GM21529 (cell line): ENCODE data around the gene CREM.

Source experiments
- ATAC-seq: cut with Tn5 transposase; IDR thresholded peaks from one replicate; pipeline ENCODE4 v1.9.1; 2021; ENCODE audit not compliant: unreplicated experiment

CREM gene

GRCh38 chr10:35217455-35217854, 90.8 kb downstream of the CREM start:
- ATAC-seq = no peak

GRCh38 chr10:35218339-35218955, 91.8 kb downstream of the CREM start:
- ATAC-seq = peak; percentile 75

GRCh38 chr10:35219292-35219691, 92.6 kb downstream of the CREM start:
- ATAC-seq = no peak

GRCh38 chr10:35219891-35220890, 93.5 kb downstream of the CREM start:
- ATAC-seq = no peak

- ATAC-seq = no peak
Observed at GRCh38 chr10:35223016-35223415, 96.4 kb downstream of the CREM start.

GRCh38 chr10:35224045-35224740, 97.5 kb downstream of the CREM start:
- ATAC-seq = no peak

GRCh38 chr10:35225204-35225603, 98.6 kb downstream of the CREM start:
- no peak for ATAC-seq

GRCh38 chr10:35226507-35226906, 99.9 kb downstream of the CREM start:
- no peak for ATAC-seq

GRCh38 chr10:35228058-35228457, 101.4 kb downstream of the CREM start:
- no peak for ATAC-seq

GRCh38 chr10:35231646-35232045, 105.0 kb downstream of the CREM start:
- no peak for ATAC-seq

GRCh38 chr10:35232527-35232926, 105.9 kb downstream of the CREM start:
- no peak for ATAC-seq

GRCh38 chr10:35234073-35234472, 107.4 kb downstream of the CREM start:
- no peak for ATAC-seq

- no peak for ATAC-seq
Observed at GRCh38 chr10:35236739-35237138, 110.1 kb downstream of the CREM start.

- no peak for ATAC-seq
Observed at GRCh38 chr10:35237766-35238512, 111.3 kb downstream of the CREM start.

- no peak for ATAC-seq
Observed at GRCh38 chr10:35244549-35244948, 117.9 kb downstream of the CREM start.

- no peak for ATAC-seq
Observed at GRCh38 chr10:35246770-35247343, 120.2 kb downstream of the CREM start.

- ATAC-seq = no peak
Observed at GRCh38 chr10:35251373-35252100, 124.9 kb downstream of the CREM start.

- no peak for ATAC-seq
Observed at GRCh38 chr10:35257057-35257983, 130.7 kb downstream of the CREM start.
